GM20000 (cell line): Measurements from ENCODE around the gene ZNF518B.

Source experiments
- DNase-seq: peaks from one replicate; pipeline ENCODE4 v3.0.0; 2012; ENCODE audit warnings: low spot score
- TF ChIP-seq, protein P1 (sequence below): IDR thresholded peaks from 2 replicates; pipeline ENCODE4 v1.5.1; 2012; ENCODE audit warnings: mild to moderate bottlenecking, control low read depth; ENCODE audit errors: extremely low read depth, missing control alignments

The ZNF518B gene

DNA sequence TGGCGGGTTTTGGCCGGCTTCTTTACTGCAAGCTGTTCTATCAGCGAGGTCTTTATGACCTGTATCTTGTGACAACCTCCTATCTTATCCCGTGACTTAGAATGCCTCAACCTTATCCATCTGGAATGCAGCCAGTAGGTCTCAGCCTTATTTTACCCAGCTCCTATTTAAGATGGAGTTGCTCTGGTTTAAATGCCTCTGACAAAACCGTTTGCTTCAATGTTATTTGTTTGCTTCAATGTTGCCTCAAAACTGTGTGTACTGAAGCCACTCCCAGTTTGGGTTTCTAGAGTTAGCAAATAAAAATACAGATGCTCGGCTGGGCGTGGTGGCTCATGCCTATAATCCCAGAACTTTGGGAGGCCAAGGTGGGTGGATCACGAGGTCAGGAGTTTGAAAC, 51.6 kb downstream of the ZNF518B start:
- DNase-seq, result no peak
- TF ChIP-seq, protein P1, sequence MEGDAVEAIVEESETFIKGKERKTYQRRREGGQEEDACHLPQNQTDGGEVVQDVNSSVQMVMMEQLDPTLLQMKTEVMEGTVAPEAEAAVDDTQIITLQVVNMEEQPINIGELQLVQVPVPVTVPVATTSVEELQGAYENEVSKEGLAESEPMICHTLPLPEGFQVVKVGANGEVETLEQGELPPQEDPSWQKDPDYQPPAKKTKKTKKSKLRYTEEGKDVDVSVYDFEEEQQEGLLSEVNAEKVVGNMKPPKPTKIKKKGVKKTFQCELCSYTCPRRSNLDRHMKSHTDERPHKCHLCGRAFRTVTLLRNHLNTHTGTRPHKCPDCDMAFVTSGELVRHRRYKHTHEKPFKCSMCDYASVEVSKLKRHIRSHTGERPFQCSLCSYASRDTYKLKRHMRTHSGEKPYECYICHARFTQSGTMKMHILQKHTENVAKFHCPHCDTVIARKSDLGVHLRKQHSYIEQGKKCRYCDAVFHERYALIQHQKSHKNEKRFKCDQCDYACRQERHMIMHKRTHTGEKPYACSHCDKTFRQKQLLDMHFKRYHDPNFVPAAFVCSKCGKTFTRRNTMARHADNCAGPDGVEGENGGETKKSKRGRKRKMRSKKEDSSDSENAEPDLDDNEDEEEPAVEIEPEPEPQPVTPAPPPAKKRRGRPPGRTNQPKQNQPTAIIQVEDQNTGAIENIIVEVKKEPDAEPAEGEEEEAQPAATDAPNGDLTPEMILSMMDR, result no peak

DNA sequence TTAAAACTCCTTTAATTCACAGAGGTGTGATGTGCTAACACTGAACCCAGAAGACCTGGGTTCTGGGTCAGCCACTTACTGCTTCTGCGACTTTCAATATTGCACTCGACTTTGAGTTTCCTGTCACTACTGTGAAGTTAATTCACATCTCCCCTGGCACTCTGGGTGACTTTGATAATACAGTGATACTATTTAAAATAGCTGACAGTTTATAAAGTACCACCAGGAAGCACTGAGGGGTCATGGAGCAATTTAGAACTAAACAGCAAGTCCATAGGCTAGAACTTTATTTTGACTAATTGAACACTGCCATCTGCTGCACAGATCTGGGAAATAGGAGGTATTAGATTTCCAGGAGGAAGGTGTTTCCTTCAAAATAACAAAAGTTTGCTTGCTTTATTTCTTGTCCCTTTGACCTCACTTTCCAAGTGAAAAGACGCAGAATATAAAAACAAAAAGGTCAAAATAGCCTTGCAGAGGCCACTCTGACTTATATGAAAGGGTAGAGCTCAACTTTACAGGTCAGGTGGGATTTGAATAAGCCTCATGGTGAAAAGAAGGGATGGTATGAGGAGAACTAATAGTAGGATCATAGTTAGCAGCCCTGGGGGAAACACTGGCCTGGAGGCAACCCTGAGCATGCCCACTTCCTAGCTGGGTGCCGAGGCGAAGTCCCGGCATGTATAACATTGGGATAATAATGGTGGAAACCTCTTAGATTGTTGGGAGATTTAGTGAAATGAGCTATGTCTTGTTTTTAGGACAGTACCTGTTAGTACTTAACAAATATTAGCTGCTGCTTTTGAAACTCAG, 53.4 kb downstream of the ZNF518B start:
- DNase-seq, result peak; percentile 36
- TF ChIP-seq, protein P1, result no peak

DNA sequence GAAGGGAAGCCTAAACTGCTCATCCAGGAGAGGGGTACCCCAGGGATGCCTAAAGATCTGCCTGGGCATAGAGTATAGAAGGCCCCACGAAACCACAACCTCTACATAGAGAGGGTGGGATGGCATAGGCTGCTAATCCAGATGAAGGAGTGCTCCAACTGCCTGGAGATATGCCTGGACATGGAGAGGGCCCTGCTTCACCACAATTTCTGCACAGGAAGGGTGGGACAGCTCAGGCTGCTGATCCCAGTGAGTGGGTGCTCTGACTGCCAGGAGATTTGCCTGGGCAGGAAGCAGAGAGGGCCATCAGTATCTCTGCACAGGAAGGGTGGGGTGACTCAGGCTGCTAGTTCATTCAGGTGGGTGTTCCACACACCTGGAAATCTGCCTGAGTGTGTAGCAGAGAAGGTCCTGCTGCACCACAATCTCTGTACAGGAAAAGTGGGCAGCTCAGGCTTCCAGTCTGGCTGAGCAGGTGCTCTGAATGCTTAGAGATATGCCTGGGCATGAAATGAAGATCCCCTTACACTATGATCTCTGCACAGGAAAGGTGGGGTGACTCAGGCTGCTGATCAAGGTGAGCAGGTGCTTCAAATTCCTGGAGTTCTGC, 61.1 kb downstream of the ZNF518B start:
- TF ChIP-seq, protein P1, result no peak

More for the DNA sequence above, 61.1 kb downstream of the ZNF518B start:
- no peak for DNase-seq
